Stomach (tissue), 9 donors: ENCODE data around the gene PLAGL2. TPM values are rescaled to one million over a fixed set of nuclear protein-coding genes. Genes with fewer than 3 reads are reported as not detected.

ENCODE experiments used
- DNase-seq, 2 donors: peaks; one replicate each; pipeline versions ENCODE4 v3.0.0 to v3.0.0-alpha.2; 2013 to 2019
- H3K27ac ChIP-seq, 5 donors: fragments of 200-600 bp in 4 of 5; sonication (generic) in 4 of 5; one replicate each; pipeline ENCODE4 v1.5.1; 2013 to 2019; ENCODE audit warnings: mild to moderate bottlenecking in 1 of 5, moderate library complexity in 1 of 5
- H3K27me3 ChIP-seq, 3 donors: fragments of 200-600 bp; sonication (generic); one replicate each; pipeline ENCODE4 v1.5.1; 2017 to 2019; ENCODE audit warnings: mixed run types in 1 of 3
- H3K36me3 ChIP-seq, 4 donors: fragments of 200-600 bp; sonication (generic); 1 replicate in 3 of 4; 2 replicates in 1 of 4; pipeline ENCODE4 v1.5.1; 2016 to 2019
- H3K4me1 ChIP-seq, 4 donors: fragments of 200-600 bp; sonication (generic); one replicate each; pipeline ENCODE4 v1.5.1; 2016 to 2019
- H3K4me3 ChIP-seq, 4 donors: fragments of 200-600 bp; sonication (generic) in 3 of 4; one replicate each; pipeline ENCODE4 v1.5.1; 2016 to 2019; ENCODE audit warnings: mild to moderate bottlenecking in 1 of 4
- H3K9me3 ChIP-seq, 4 donors: fragments of 200-600 bp; sonication (generic); one replicate each; pipeline ENCODE4 v1.5.1; 2016 to 2019
- CTCF ChIP-seq, 7 experiments: fragments of 450-650 bp in 4 of 7; fragments of 200-600 bp in 3 of 7; sonication (generic) in 3 of 7; IDR thresholded peaks; one replicate each; pipeline ENCODE4 v1.5.1; 2016 to 2019; ENCODE audit warnings: antibody characterized with exemption in 7 of 7, control low read depth in 2 of 7, mild to moderate bottlenecking in 1 of 7
- EP300 ChIP-seq: sonication (generic); formaldehyde crosslinking; IDR thresholded peaks from one replicate; pipeline ENCODE4 v1.6.1; 2017; ENCODE audit warnings: antibody characterized with exemption
- POLR2A ChIP-seq, 4 donors: fragments of 450-650 bp; IDR thresholded peaks; one replicate each; pipeline ENCODE4 v1.6.1; 2016; ENCODE audit warnings: antibody characterized with exemption in 4 of 4, control low read depth in 2 of 4, mild to moderate bottlenecking in 1 of 4, moderate library complexity in 1 of 4
- POLR2AphosphoS5 ChIP-seq, 3 donors: sonication (generic); formaldehyde crosslinking; IDR thresholded peaks; one replicate each; pipeline ENCODE4 v1.6.1; 2016; ENCODE audit warnings: antibody characterized with exemption in 3 of 3
- WGBS, 5 donors: extraction: QIAGEN DNeasy Blood & Tissue Kit in 3 of 5; methylation state at CpG; one replicate each; pipeline versions ENCODE4 v1.1.5 to v1.1.7; 2013 to 2018; 5-methylcytosine and 5-hydroxymethylcytosine counted together
- intact Hi-C: fragments of 100-400 bp; cut with DNase I; formaldehyde crosslinking; loops from one replicate; pipeline ENCODE4 v1.15.1; 2023; ENCODE audit warnings: low total_unique reads
- polyA plus RNA-seq, 3 donors: library from polyadenylated mRNA; stranded (reverse); fragments of 200-250 nt; gene quantifications; one replicate each; pipeline ENCODE4 v1.2.3, GENCODE V29; 2013
- total RNA-seq, 5 donors: library from RNA; depleted of rRNA; stranded (reverse); fragments of >200 nt; gene quantifications; one replicate each; pipeline versions ENCODE4 v1.1.0 to v1.2.3, GENCODE V29; 2014 to 2016
- donor health status: healthy with polysubstance abuse.
- donor health status: Bipolar disorder and iron deficiency.
- donor health status: healthy.

Gene PLAGL2
- total and polyA plus RNA-seq, 8 donors = 1.8 to 20.0 (median 4.4) TPM

GRCh38 chr20:32153156-32153665 is 54.3 kb downstream of the PLAGL2 start:
- DNase-seq = no peak
- TF ChIP-seq POLR2A (IDR thresholded peaks at IDR 0.05) = no peak
- TF ChIP-seq POLR2AphosphoS5 (IDR thresholded peaks at IDR 0.05) = no peak
- TF ChIP-seq EP300 = no peak
- TF ChIP-seq CTCF (IDR thresholded peaks at IDR 0.05) = no peak
- no peaks in the 10 kb centered on the region for H3K9me3 ChIP-seq
- H3K27me3 ChIP-seq = no peaks in the 10 kb centered on the region
- H3K4me3 ChIP-seq = no peak overlapping the region
- WGBS, 5 donors = 92 to 100% (median 97%) methylated on average over 4 of the region's 4 CpGs
- H3K4me1 ChIP-seq = peaks cover 12 to 18% (median 16%) of the 10 kb centered on the region in 4 donors
- H3K36me3 ChIP-seq = peaks cover 45 to 93% (median 90%) of the 10 kb centered on the region in 4 donors
- intact Hi-C loops = no loop called here
- H3K27ac ChIP-seq = no peak overlapping the region

- intact Hi-C loops = no loop called here
- Histone ChIP-seq H3K4me3 (no peak overlapping the region), H3K36me3 (peaks cover 39 to 93% (median 90%) of the 10 kb centered on the region in 4 donors)
Measured at GRCh38 chr20:32152421-32153155, 55.0 kb downstream of the PLAGL2 start.

GRCh38 chr20:32150291-32150848 is 57.2 kb downstream of the PLAGL2 start:
- intact Hi-C loops = no loop called here
- 86 to 97% (median 91%) methylated on average over 8 to 10 of the region's 10 CpGs for WGBS, 5 donors
- Histone ChIP-seq H3K36me3 (peaks cover 54 to 98% (median 97%) of the 10 kb centered on the region in 4 donors), H3K27me3 (no peaks in the 10 kb centered on the region), H3K9me3 (no peaks in the 10 kb centered on the region), H3K27ac (no peak overlapping the region), H3K4me3 (no peak overlapping the region), H3K4me1 (peaks cover 9 to 13% (median 11%) of the 10 kb centered on the region in 4 donors)
- TF ChIP-seq CTCF (IDR thresholded peaks at IDR 0.05) (no peak), POLR2AphosphoS5 (IDR thresholded peaks at IDR 0.05) (no peak), POLR2A (IDR thresholded peaks at IDR 0.05) (no peak), EP300 (no peak)
- DNase-seq = no peak

More at GRCh38 chr20:32152421-32153155, 55.0 kb downstream of the PLAGL2 start:
- Histone ChIP-seq H3K4me1 (peaks cover 12 to 18% (median 16%) of the 10 kb centered on the region in 4 donors), H3K27me3 (no peaks in the 10 kb centered on the region), H3K27ac (no peak overlapping the region), H3K9me3 (no peaks in the 10 kb centered on the region)
- WGBS, 5 donors = 71 to 82% (median 79%) methylated on average over 6 of the region's 6 CpGs
- TF ChIP-seq EP300 (no peak), POLR2A (IDR thresholded peaks at IDR 0.05) (no peak), CTCF (IDR thresholded peaks at IDR 0.05) (no peak), POLR2AphosphoS5 (IDR thresholded peaks at IDR 0.05) (no peak)
- DNase-seq = peak in 1 of 2 donors; percentile 22

- Histone ChIP-seq H3K9me3 (no peaks in the 10 kb centered on the region), H3K36me3 (peaks cover 61 to 100% (median 100%) of the 10 kb centered on the region in 4 donors), H3K27ac (no peak overlapping the region), H3K27me3 (no peaks in the 10 kb centered on the region), H3K4me1 (peaks cover 2 to 6% (median 4%) of the 10 kb centered on the region in 4 donors), H3K4me3 (no peak overlapping the region)
- intact Hi-C loops = no loop called here
- TF ChIP-seq EP300 (no peak), POLR2AphosphoS5 (IDR thresholded peaks at IDR 0.05) (no peak), POLR2A (IDR thresholded peaks at IDR 0.05) (no peak), CTCF (IDR thresholded peaks at IDR 0.05) (no peak)
- DNase-seq = no peak
- 81 to 92% (median 90%) methylated on average over 1 to 8 of the region's 8 CpGs for WGBS, 5 donors
Measured at GRCh38 chr20:32149566-32150170, 57.9 kb downstream of the PLAGL2 start.
